ENCODE results near the gene NTMT1. TPM values are rescaled to one million over a fixed set of nuclear protein-coding genes. Genes with fewer than 3 reads are reported as not detected.

The NTMT1 gene
- total and polyA plus RNA-seq, 12 donors, result 54.0 to 123 (median 61.9) TPM

DNA sequence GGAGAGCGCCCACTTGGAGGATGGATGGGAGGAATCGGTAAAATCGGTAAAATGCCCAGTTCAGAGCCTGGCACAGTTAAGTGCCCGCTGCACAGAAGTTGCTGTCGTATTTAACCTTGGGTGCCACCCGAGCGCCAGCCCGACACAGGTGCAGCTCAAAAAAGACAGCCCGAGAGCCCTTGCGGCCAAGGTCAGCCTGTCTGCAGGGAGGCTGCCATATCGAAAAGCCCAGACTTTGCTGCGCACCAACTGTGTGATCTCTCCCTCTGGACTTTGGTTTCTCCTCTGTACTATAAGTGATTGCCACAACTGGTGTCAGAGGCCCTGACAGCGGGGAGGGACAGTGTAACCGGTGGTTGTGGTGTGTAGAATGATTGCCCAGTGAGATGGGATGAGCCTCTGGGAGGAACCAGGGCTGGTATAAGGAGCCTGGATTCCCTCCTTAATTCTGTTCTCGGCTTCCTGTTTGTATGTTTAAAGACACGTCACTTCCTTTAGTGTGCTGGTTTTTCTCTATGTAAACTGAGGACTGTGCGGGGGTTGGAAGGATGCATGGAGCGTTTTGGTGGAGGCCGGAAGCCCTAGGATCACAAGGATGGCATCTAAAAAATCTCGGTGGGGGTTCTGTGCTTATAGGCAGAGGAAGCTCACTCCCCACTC lies 792 bp downstream of the NTMT1 start:
- peak; percentile 5 to 49 (median 31) for ATAC-seq

DNA sequence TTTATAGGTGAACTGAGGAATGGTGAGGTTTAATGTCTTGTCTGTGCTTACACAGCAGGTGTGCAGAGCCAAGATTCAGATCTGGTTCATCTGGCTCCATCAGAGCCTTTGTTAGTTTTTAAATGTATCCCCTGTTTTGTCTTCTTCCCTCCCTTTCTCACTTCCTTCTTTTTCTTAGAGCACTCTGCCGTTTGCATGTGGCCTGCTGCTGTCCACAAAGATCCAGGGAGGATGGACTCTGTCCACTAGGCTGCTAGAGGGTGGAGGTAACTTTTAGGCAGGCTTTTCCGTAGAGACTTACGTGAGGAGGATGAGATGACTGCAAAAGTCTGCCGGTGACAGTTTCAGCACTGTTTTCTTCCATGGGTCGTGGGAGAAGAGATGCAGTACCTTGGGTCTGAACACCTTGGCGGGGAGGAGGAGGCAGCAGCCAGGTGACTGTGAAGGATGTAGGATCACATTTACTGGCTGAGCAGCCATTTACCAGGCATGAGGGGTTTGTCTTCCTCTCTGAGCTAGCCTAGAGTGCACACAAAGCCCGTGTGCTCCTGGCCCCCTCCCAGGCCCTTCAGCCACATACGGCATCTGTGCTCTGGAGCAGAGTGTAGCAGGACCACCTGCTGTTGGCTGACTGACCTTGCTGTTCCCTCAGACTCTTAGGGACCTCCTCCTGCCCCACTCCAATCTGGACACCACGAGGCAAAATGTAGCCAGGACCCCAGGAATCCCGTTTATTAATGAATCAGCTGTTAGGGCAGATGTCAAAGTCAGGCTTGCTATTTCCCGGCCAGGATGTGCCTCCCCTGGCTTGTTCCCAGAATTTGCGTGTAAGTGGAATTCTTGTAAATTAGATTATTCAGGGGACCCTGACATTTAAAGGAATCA lies 1.8 kb downstream of the NTMT1 start:
- intact Hi-C loops (cut with DNase I), result loop anchor here in 2 of 10 donors (5.0 kb wide), 2 partner anchors 490 to 940 kb away; partner anchors contain the start of gene SET (in 1 of the 2)
- WGBS, 2 donors, result 36 to 37% methylated on average over 12 of the region's 12 CpGs
- DNase-seq, result no peak
- Histone ChIP-seq H3K4me1 (peaks cover 24 to 74% (median 65%) of the 10 kb centered on the region in 9 donors), H3K4me3 (peak overlapping the region; percentile 58 to 90 (median 79)), H3K36me3 (peaks cover 0 to 36% (median 0%) of the 10 kb centered on the region in 9 donors), H3K27me3 (no peaks in the 10 kb centered on the region), H3K9me3 (no peaks in the 10 kb centered on the region), H3K27ac (peak overlapping the region in 8 of 10 donors; percentile 89 to 98 (median 95))
- TF ChIP-seq, protein P1, sequence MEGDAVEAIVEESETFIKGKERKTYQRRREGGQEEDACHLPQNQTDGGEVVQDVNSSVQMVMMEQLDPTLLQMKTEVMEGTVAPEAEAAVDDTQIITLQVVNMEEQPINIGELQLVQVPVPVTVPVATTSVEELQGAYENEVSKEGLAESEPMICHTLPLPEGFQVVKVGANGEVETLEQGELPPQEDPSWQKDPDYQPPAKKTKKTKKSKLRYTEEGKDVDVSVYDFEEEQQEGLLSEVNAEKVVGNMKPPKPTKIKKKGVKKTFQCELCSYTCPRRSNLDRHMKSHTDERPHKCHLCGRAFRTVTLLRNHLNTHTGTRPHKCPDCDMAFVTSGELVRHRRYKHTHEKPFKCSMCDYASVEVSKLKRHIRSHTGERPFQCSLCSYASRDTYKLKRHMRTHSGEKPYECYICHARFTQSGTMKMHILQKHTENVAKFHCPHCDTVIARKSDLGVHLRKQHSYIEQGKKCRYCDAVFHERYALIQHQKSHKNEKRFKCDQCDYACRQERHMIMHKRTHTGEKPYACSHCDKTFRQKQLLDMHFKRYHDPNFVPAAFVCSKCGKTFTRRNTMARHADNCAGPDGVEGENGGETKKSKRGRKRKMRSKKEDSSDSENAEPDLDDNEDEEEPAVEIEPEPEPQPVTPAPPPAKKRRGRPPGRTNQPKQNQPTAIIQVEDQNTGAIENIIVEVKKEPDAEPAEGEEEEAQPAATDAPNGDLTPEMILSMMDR (IDR thresholded peaks at IDR 0.05), result no peak
- no peak for ATAC-seq

More for the DNA sequence above, 792 bp downstream of the NTMT1 start:
- 0 to 1% methylated on average over 20 of the region's 20 CpGs for WGBS, 2 donors
- Histone ChIP-seq H3K36me3 (peaks cover 0 to 26% (median 0%) of the 10 kb centered on the region in 9 donors), H3K4me3 (peak overlapping the region; percentile 58 to 90 (median 79)), H3K27ac (peak overlapping the region; percentile 79 to 98 (median 94)), H3K9me3 (no peaks in the 10 kb centered on the region), H3K4me1 (peaks cover 24 to 67% (median 59%) of the 10 kb centered on the region in 9 donors), H3K27me3 (peaks cover 0 to 3% (median 0%) of the 10 kb centered on the region in 7 donors)
- TF ChIP-seq, protein P1 (IDR thresholded peaks at IDR 0.05), result no peak
- DNase-seq, result no peak
- intact Hi-C loops (cut with DNase I), result loop anchor here in 2 of 10 donors (5.0 kb wide), 2 partner anchors 489 to 939 kb away; partner anchors contain the start of gene SET (in 1 of the 2)

- intact Hi-C loops (cut with DNase I), result loop anchor here in 2 of 10 donors (5.0 kb wide), 2 partner anchors 491 to 941 kb away; partner anchors contain the start of gene SET (in 1 of the 2)
- Histone ChIP-seq H3K27ac (peak overlapping the region in 1 of 10 donors; percentile 98), H3K4me1 (peaks cover 24 to 77% (median 65%) of the 10 kb centered on the region in 9 donors), H3K27me3 (no peaks in the 10 kb centered on the region), H3K36me3 (peaks cover 0 to 45% (median 8%) of the 10 kb centered on the region in 9 donors), H3K4me3 (no peak overlapping the region), H3K9me3 (no peaks in the 10 kb centered on the region)
- TF ChIP-seq, protein P1 (IDR thresholded peaks at IDR 0.05), result no peak
- WGBS, 2 donors, result 67 to 70% methylated on average over 6 of the region's 6 CpGs
- ATAC-seq (no peak), DNase-seq (no peak)
Measured at GRCh38 chr9:129628709-129629108, 2.7 kb downstream of the NTMT1 start.
